H9 (cell line): ENCODE results near the gene TFPI. TPM values are rescaled to one million over a fixed set of nuclear protein-coding genes. Genes with fewer than 3 reads are reported as not detected.

Source experiments
- DNase-seq: peaks from one replicate; pipeline ENCODE4 v3.0.0-alpha.2; 2017
- H2AFZ ChIP-seq: one replicate; pipeline ENCODE4 v1.6.1; 2013; ENCODE audit warnings: mild to moderate bottlenecking, low read length, control low read depth, moderate library complexity
- H2AK5ac ChIP-seq: 2 replicates; pipeline ENCODE4 v1.6.1; 2013; ENCODE audit warnings: low read length, control low read depth, mixed read lengths; ENCODE audit not compliant: insufficient read length
- H2BK120ac ChIP-seq: one replicate; pipeline ENCODE4 v1.6.1; 2013; ENCODE audit warnings: low read depth, mild to moderate bottlenecking, low read length, control low read depth, inconsistent platforms; ENCODE audit not compliant: poor library complexity, severe bottlenecking
- H2BK12ac ChIP-seq: 2 replicates; pipeline ENCODE4 v1.6.1; 2013; ENCODE audit warnings: low read length, control low read depth, mixed read lengths, low read depth; ENCODE audit not compliant: insufficient read length
- H2BK15ac ChIP-seq: 2 replicates; pipeline ENCODE4 v1.6.1; 2013; ENCODE audit warnings: low read depth, low read length, control low read depth
- H2BK20ac ChIP-seq: one replicate; pipeline ENCODE4 v1.6.1; 2013; ENCODE audit warnings: low read depth, mild to moderate bottlenecking, low read length, control low read depth, inconsistent platforms; ENCODE audit not compliant: poor library complexity, severe bottlenecking
- H2BK5ac ChIP-seq: 2 replicates; pipeline ENCODE4 v1.6.1; 2013; ENCODE audit warnings: low read length, control low read depth, mixed read lengths; ENCODE audit not compliant: insufficient read length
- H3K14ac ChIP-seq: 2 replicates; pipeline ENCODE4 v1.6.1; 2013; ENCODE audit warnings: low read length, control low read depth; ENCODE audit not compliant: insufficient read depth
- H3K18ac ChIP-seq: 2 replicates; pipeline ENCODE4 v1.6.1; 2013; ENCODE audit warnings: low read depth, mild to moderate bottlenecking, mixed read lengths, low read length, control low read depth; ENCODE audit not compliant: insufficient read length
- H3K23ac ChIP-seq: 2 replicates; pipeline ENCODE4 v1.6.1; 2013; ENCODE audit warnings: low read length, control low read depth, mixed read lengths, low read depth; ENCODE audit not compliant: insufficient read length
- H3K23me2 ChIP-seq: 2 replicates; pipeline ENCODE4 v1.6.1; 2013; ENCODE audit warnings: low read depth, mild to moderate bottlenecking, mixed read lengths, low read length, control low read depth; ENCODE audit not compliant: insufficient read length, poor library complexity, severe bottlenecking
- H3K27ac ChIP-seq: 2 replicates; pipeline ENCODE4 v1.5.1; 2013; ENCODE audit warnings: low read length, control low read depth, mixed read lengths, low read depth; ENCODE audit not compliant: insufficient read length
- H3K27me3 ChIP-seq: 2 replicates; pipeline ENCODE4 v1.6.1; 2013; ENCODE audit warnings: low read length, control low read depth, inconsistent platforms; ENCODE audit not compliant: insufficient read depth
- H3K4ac ChIP-seq: 2 replicates; pipeline ENCODE4 v1.6.1; 2013; ENCODE audit warnings: low read depth, mild to moderate bottlenecking, control low read depth, inconsistent platforms, low read length, moderate library complexity
- H3K4me1 ChIP-seq: 2 replicates; pipeline ENCODE4 v1.6.1; 2013; ENCODE audit warnings: low read length, control low read depth, inconsistent platforms; ENCODE audit not compliant: insufficient read depth
- H3K4me2 ChIP-seq: 2 replicates; pipeline ENCODE4 v1.6.1; 2013; ENCODE audit warnings: low read length, control low read depth, mixed read lengths; ENCODE audit not compliant: insufficient read length, insufficient read depth
- H3K56ac ChIP-seq: 2 replicates; pipeline ENCODE4 v1.6.1; 2013; ENCODE audit warnings: low read depth, mild to moderate bottlenecking, mixed read lengths, low read length, control low read depth; ENCODE audit not compliant: insufficient read length
- H3K79me1 ChIP-seq: 2 replicates; pipeline ENCODE4 v1.6.1; 2013; ENCODE audit warnings: low read depth, mild to moderate bottlenecking, moderate library complexity, low read length, control low read depth, inconsistent platforms; ENCODE audit not compliant: insufficient read depth, poor library complexity, severe bottlenecking
- H3K79me2 ChIP-seq: 2 replicates; pipeline ENCODE4 v1.6.1; 2013; ENCODE audit warnings: low read length, control low read depth, inconsistent platforms; ENCODE audit not compliant: insufficient read depth
- H3K9ac ChIP-seq: 2 replicates; pipeline ENCODE4 v1.6.1; 2013; ENCODE audit warnings: low read length, control low read depth, mixed read lengths; ENCODE audit not compliant: insufficient read length; ENCODE audit errors: extremely low read depth
- H3K9me3 ChIP-seq: one replicate; pipeline ENCODE4 v1.6.1; 2013; ENCODE audit warnings: low read depth, low read length, inconsistent platforms; ENCODE audit not compliant: control insufficient read depth
- H3T11ph ChIP-seq: one replicate; pipeline ENCODE4 v1.6.1; 2013; ENCODE audit warnings: mild to moderate bottlenecking, low read length, control low read depth, inconsistent platforms
- H4K20me1 ChIP-seq: one replicate; pipeline ENCODE4 v1.6.1; 2013; ENCODE audit not compliant: control insufficient read depth, insufficient read length, insufficient read depth
- H4K5ac ChIP-seq: 2 replicates; pipeline ENCODE4 v1.6.1; 2013; ENCODE audit warnings: low read depth, mild to moderate bottlenecking, mixed read lengths, low read length, control low read depth; ENCODE audit not compliant: insufficient read length
- H4K8ac ChIP-seq: replicated peaks from 2 replicates; pipeline ENCODE4 v1.6.1; 2013; ENCODE audit warnings: low read length, control low read depth, mixed read lengths, low read depth; ENCODE audit not compliant: insufficient read length
- H4K91ac ChIP-seq: 2 replicates; pipeline ENCODE4 v1.6.1; 2013; ENCODE audit warnings: low read depth, mild to moderate bottlenecking, moderate library complexity, mixed read lengths, low read length, control low read depth; ENCODE audit not compliant: insufficient read length
- H3K27ac Mint-ChIP-seq, 3 experiments: 2 replicates in 2 of 3; 3 replicates in 1 of 3; pipeline ENCODE4 v1.8.0; 2020 to 2021; ENCODE audit warnings: mixed read lengths in 3 of 3, mild to moderate bottlenecking in 1 of 3, moderate library complexity in 1 of 3
- H3K27me3 Mint-ChIP-seq: 2 replicates; pipeline ENCODE4 v1.8.0; 2021; ENCODE audit warnings: low read depth, mild to moderate bottlenecking, moderate library complexity, mixed read lengths
- H3K36me3 Mint-ChIP-seq, 3 experiments: 2 replicates in 2 of 3; 3 replicates in 1 of 3; pipeline ENCODE4 v1.8.0; 2020 to 2021; ENCODE audit warnings: low read depth in 3 of 3, mixed read lengths in 3 of 3; ENCODE audit not compliant: insufficient read depth in 1 of 3
- H3K4me1 Mint-ChIP-seq, 2 experiments: 2 replicates each; pipeline ENCODE4 v1.8.0; 2020; ENCODE audit warnings: mixed read lengths in 2 of 2
- H3K4me3 Mint-ChIP-seq, 2 experiments: 2 replicates in 1 of 2; 3 replicates in 1 of 2; pipeline ENCODE4 v1.8.0; 2020 to 2021; ENCODE audit warnings: mild to moderate bottlenecking in 2 of 2, mixed read lengths in 2 of 2, moderate library complexity in 1 of 2
- H3K9me3 Mint-ChIP-seq, 2 experiments: 2 replicates in 1 of 2; 3 replicates in 1 of 2; pipeline ENCODE4 v1.8.0; 2020; ENCODE audit warnings: mild to moderate bottlenecking in 2 of 2, mixed read lengths in 2 of 2, moderate library complexity in 1 of 2
- CTCF ChIP-seq: fragments of 200-600 bp; sonication (generic); conservative IDR thresholded peaks from 3 replicates; pipeline ENCODE4 v1.8.0; 2021; ENCODE audit warnings: antibody characterized with exemption, mild to moderate bottlenecking
- WGBS: extraction: QIAGEN DNeasy Blood & Tissue Kit; methylation state at CpG from one replicate; pipeline ENCODE4 v1.1.7; 2013; ENCODE audit warnings: missing lambda C conversion rate, low lambda C conversion rate, mixed read lengths; ENCODE audit not compliant: insufficient read length; ENCODE audit errors: extremely low coverage; 5-methylcytosine and 5-hydroxymethylcytosine counted together
- total RNA-seq: library from RNA; stranded (reverse); gene quantifications from 2 replicates; pipeline ENCODE4 v1.2.1, GENCODE V29; 2021

Gene TFPI
- total RNA-seq, 1 experiment from 2014 or later = 5.8 TPM

- no peak overlapping the region for H4K91ac ChIP-seq
- peaks cover 7 to 19% (median 17%) of the 10 kb centered on the region in 3 experiments for H3K36me3 Mint-ChIP-seq
- no peak overlapping the region for H2BK120ac ChIP-seq
- no peak for DNase-seq
- H4K20me1 ChIP-seq = no peaks in the 10 kb centered on the region
- H3K9me3 ChIP-seq = no peaks in the 10 kb centered on the region
- no peaks in the 10 kb centered on the region for H3K27me3 ChIP-seq
- H2BK15ac ChIP-seq = no peak overlapping the region
- H3K23me2 ChIP-seq = no peaks in the 10 kb centered on the region
- no peak overlapping the region for H3K9ac ChIP-seq
- H3K9me3 Mint-ChIP-seq = peaks cover 2 to 12% of the 10 kb centered on the region in 2 experiments
- H2BK12ac ChIP-seq = no peak overlapping the region
- no peak overlapping the region for H4K5ac ChIP-seq
- no peak overlapping the region for H3K23ac ChIP-seq
- H2BK20ac ChIP-seq = no peak overlapping the region
- H3T11ph ChIP-seq = no peak overlapping the region
- no peak overlapping the region for H3K56ac ChIP-seq
- H4K8ac ChIP-seq = no peak overlapping the region
- no peaks in the 10 kb centered on the region; the same call in 1 of the 2 replicates for H3K4me1 ChIP-seq
- H3K27me3 Mint-ChIP-seq = no peaks in the 10 kb centered on the region
- H2AK5ac ChIP-seq = no peak overlapping the region
- H3K79me2 ChIP-seq = no peaks in the 10 kb centered on the region
- no CpG with 5 or more reads among the region's 7 CpGs for WGBS
- H3K4me1 Mint-ChIP-seq = peaks cover 16 to 22% of the 10 kb centered on the region in 2 experiments
- H3K4ac ChIP-seq = no peak overlapping the region
- H3K27ac ChIP-seq = no peak overlapping the region
- no peak overlapping the region for H3K14ac ChIP-seq
- no peak overlapping the region for H3K27ac Mint-ChIP-seq
- TF ChIP-seq CTCF = no peak
- no peak overlapping the region for H3K18ac ChIP-seq
- no peak overlapping the region for H3K4me2 ChIP-seq
- H2AFZ ChIP-seq = no peak overlapping the region
- H3K79me1 ChIP-seq = no peaks in the 10 kb centered on the region
- no peak overlapping the region for H3K4me3 Mint-ChIP-seq
- H2BK5ac ChIP-seq = no peak overlapping the region
These were observed 24.1 kb downstream of the TFPI start for GRCh38 chr2:187529977-187530721.
